ENCODE measurements around the gene ELOVL6. TPM values are rescaled to one million over a fixed set of nuclear protein-coding genes. Genes with fewer than 3 reads are reported as not detected.

The ELOVL6 gene
- total and polyA plus RNA-seq, 9 donors = 0.36 to 10.4 (median 3.6) TPM

DNA sequence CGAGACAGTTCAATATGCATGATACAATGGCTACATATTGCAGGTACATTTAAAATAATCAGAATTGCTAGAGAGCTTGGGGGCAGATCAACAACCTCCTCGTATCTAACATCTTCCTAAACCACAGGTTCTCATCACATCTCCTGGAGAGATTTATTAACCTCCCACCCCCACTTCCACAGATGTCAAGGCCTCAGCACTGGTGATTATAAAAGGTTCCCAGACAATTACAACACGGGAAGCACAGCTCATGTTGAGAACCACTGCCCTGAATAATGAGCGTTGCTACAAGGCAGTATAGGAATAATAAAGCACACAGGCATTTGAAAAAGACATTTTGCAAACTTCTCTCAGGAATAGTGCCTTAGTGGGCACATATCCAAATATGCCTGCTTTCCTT is 42.8 kb downstream of the ELOVL6 start:
- Histone ChIP-seq H3K27me3 (no peaks in the 10 kb centered on the region), H3K36me3 (no peaks in the 10 kb centered on the region), H3K4me3 (no peak overlapping the region), H3K27ac (no peak overlapping the region), H3K4me1 (ENCODE audit: insufficient read depth) (no peaks in the 10 kb centered on the region), H3K9me3 (no peaks in the 10 kb centered on the region)
- no peak for TF ChIP-seq EP300 (IDR thresholded peaks at IDR 0.05)
- TF ChIP-seq, protein P1, sequence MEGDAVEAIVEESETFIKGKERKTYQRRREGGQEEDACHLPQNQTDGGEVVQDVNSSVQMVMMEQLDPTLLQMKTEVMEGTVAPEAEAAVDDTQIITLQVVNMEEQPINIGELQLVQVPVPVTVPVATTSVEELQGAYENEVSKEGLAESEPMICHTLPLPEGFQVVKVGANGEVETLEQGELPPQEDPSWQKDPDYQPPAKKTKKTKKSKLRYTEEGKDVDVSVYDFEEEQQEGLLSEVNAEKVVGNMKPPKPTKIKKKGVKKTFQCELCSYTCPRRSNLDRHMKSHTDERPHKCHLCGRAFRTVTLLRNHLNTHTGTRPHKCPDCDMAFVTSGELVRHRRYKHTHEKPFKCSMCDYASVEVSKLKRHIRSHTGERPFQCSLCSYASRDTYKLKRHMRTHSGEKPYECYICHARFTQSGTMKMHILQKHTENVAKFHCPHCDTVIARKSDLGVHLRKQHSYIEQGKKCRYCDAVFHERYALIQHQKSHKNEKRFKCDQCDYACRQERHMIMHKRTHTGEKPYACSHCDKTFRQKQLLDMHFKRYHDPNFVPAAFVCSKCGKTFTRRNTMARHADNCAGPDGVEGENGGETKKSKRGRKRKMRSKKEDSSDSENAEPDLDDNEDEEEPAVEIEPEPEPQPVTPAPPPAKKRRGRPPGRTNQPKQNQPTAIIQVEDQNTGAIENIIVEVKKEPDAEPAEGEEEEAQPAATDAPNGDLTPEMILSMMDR (IDR thresholded peaks at IDR 0.05) = no peak
- TF ChIP-seq POLR2A (IDR thresholded peaks at IDR 0.05) = no peak
- WGBS, 3 donors = 50 to 56% (median 55%) methylated on average over 4 of the region's 4 CpGs
- intact Hi-C loops (cut with DNase I) = no loop called here
- no peak for DNase-seq

DNA sequence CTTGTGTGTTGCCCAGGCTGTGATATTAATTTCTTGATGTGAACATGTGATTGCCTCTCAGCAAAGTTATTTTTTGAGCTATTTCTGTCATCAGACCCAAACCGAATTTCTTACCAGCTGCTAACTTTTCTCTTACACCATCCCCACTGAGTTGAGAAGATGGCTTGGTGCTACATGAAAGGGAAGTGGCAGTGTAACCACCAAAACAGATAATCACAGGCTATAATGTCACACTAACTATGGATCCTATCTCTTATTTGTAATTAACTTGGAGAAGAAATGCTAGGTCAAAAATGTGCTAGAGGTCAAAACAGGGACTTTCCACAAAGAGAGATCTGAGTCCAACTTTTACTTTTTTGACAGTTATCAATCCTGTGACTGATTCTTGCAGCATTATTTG is 43.8 kb downstream of the ELOVL6 start:
- 75 to 94% (median 85%) methylated on average over 1 of the region's 1 CpG for WGBS, 3 donors
- Histone ChIP-seq H3K9me3 (no peaks in the 10 kb centered on the region), H3K36me3 (no peaks in the 10 kb centered on the region), H3K4me3 (no peak overlapping the region), H3K4me1 (ENCODE audit: insufficient read depth) (no peaks in the 10 kb centered on the region), H3K27me3 (no peaks in the 10 kb centered on the region), H3K27ac (no peak overlapping the region)
- DNase-seq = no peak
- intact Hi-C loops (cut with DNase I) = no loop called here
- TF ChIP-seq, protein P1 (IDR thresholded peaks at IDR 0.05) = no peak
- TF ChIP-seq POLR2A (IDR thresholded peaks at IDR 0.05) (no peak), EP300 (IDR thresholded peaks at IDR 0.05) (no peak)

DNA sequence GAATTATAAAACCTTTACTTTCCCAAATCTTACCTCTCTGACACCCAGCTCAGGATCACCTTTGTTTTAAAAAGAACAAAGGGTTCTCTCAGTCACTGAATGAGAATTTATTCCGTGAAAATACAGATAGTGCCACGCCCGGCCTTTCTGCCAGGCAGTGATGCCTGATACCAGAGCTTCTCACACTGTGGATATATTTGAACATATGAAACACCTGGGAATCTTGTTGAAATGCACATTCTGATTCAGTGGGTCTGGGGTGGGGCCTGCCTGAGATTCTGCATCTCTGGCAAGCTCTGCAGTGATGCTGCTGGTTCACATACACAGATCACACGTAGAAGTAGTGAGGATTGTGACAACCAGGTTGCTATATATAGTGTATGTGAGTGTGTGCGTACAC is 46.0 kb downstream of the ELOVL6 start:
- intact Hi-C loops (cut with DNase I) = no loop called here
- H3K4me3 ChIP-seq = no peak overlapping the region
- DNase-seq = no peak
- H3K27me3 ChIP-seq = no peaks in the 10 kb centered on the region
- WGBS, 3 donors = 92 to 94% (median 93%) methylated on average over 5 of the region's 5 CpGs
- H3K36me3 ChIP-seq = no peaks in the 10 kb centered on the region
- H3K27ac ChIP-seq = no peak overlapping the region
- no peaks in the 10 kb centered on the region for H3K4me1 ChIP-seq (ENCODE audit: insufficient read depth)
- TF ChIP-seq EP300 (IDR thresholded peaks at IDR 0.05) (no peak), POLR2A (IDR thresholded peaks at IDR 0.05) (no peak)
- TF ChIP-seq, protein P1 (IDR thresholded peaks at IDR 0.05) = no peak
- no peaks in the 10 kb centered on the region for H3K9me3 ChIP-seq

DNA sequence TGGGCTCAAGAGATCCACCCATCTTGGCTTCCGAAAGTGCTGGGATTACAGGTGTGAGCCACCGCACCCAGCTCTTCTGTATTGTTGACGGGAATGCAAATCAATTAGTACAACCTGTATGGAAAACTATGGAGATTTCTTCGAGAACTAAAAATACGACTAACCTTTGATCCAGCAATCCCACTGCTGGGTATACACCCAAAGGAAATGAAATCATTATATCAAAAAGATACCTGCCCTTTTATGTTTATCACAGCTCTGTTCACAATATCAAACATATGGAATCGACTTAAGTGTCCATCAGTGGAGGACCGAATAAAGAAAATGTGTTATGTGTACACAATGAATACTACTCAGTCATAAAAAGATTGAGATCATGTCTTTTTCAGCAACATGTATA is 49.3 kb downstream of the ELOVL6 start:
- no peak overlapping the region for H3K4me3 ChIP-seq
- H3K27me3 ChIP-seq = no peaks in the 10 kb centered on the region
- no peak for DNase-seq
- WGBS, 3 donors = 96 to 98% (median 97%) methylated on average over 7 of the region's 7 CpGs
- no peak overlapping the region for H3K27ac ChIP-seq
- intact Hi-C loops (cut with DNase I) = no loop called here
- TF ChIP-seq EP300 (IDR thresholded peaks at IDR 0.05) (no peak), POLR2A (IDR thresholded peaks at IDR 0.05) (no peak)
- TF ChIP-seq, protein P1 (IDR thresholded peaks at IDR 0.05) = no peak
- no peaks in the 10 kb centered on the region for H3K9me3 ChIP-seq
- no peaks in the 10 kb centered on the region for H3K36me3 ChIP-seq
- no peaks in the 10 kb centered on the region for H3K4me1 ChIP-seq (ENCODE audit: insufficient read depth)

DNA sequence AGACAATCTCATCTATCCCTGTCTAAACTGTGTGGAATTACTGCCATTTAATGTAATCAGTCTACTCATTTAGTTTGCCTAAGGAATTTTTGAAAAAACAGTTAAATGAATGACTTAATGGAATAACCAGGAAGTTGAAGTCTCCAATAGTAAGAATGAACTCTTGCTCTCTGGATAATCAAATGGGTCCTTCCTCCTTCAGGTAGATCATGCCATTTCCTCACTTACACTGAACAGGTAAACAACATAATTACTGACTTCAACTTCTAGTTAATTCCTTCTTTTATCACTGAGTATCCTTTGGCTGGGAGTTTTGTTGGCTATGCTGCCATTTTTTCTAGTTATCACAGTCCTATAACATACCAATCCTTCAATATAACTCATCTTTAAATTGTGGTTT is 56.0 kb downstream of the ELOVL6 start:
- DNase-seq = no peak
- Histone ChIP-seq H3K9me3 (no peaks in the 10 kb centered on the region), H3K4me1 (ENCODE audit: insufficient read depth) (no peaks in the 10 kb centered on the region), H3K36me3 (no peaks in the 10 kb centered on the region), H3K4me3 (no peak overlapping the region), H3K27ac (no peak overlapping the region), H3K27me3 (no peaks in the 10 kb centered on the region)
- intact Hi-C loops (cut with DNase I) = no loop called here
- TF ChIP-seq EP300 (IDR thresholded peaks at IDR 0.05) (no peak), POLR2A (IDR thresholded peaks at IDR 0.05) (no peak)
- TF ChIP-seq, protein P1 (IDR thresholded peaks at IDR 0.05) = no peak
